GM21528 (cell line): ENCODE measurements around the gene SLC43A3.
"Not testable (repeated sequence)": the region's sequence is repeated elsewhere in the genome, so short reads cannot be mapped to it uniquely, and the experiment has no call there.

Source experiments
- ATAC-seq: cut with Tn5 transposase; IDR thresholded peaks from one replicate; pipeline ENCODE4 v1.9.1; 2021; ENCODE audit warnings: mild to moderate bottlenecking, moderate library complexity; ENCODE audit not compliant: unreplicated experiment, low FRiP score

The SLC43A3 gene

GRCh38 chr11:57407941-57408475, 18.9 kb downstream of the SLC43A3 start:
- ATAC-seq = no peak

GRCh38 chr11:57407010-57407920, 19.7 kb downstream of the SLC43A3 start:
- ATAC-seq = no peak

GRCh38 chr11:57406337-57406904, 20.5 kb downstream of the SLC43A3 start:
- ATAC-seq = peak; percentile 85

GRCh38 chr11:57405271-57405860, 21.6 kb downstream of the SLC43A3 start:
- ATAC-seq = no peak

GRCh38 chr11:57403802-57404147, 23.1 kb downstream of the SLC43A3 start:
- ATAC-seq = no peak

- not testable (repeated sequence) for ATAC-seq
Measured at GRCh38 chr11:57403003-57403801, 23.7 kb downstream of the SLC43A3 start.

- no peak for ATAC-seq
Measured at GRCh38 chr11:57402188-57403002, 24.5 kb downstream of the SLC43A3 start.

- ATAC-seq = no peak
Measured at GRCh38 chr11:57399972-57400578, 26.8 kb downstream of the SLC43A3 start.

- ATAC-seq = no peak
Measured at GRCh38 chr11:57399221-57399620, 27.7 kb downstream of the SLC43A3 start.

- ATAC-seq = no peak
Measured at GRCh38 chr11:57397394-57397990, 29.4 kb downstream of the SLC43A3 start.

GRCh38 chr11:57396744-57397143, 30.2 kb downstream of the SLC43A3 start:
- no peak for ATAC-seq

GRCh38 chr11:57395905-57396623, 30.9 kb downstream of the SLC43A3 start:
- no peak for ATAC-seq

GRCh38 chr11:57394203-57394965, 32.5 kb downstream of the SLC43A3 start:
- ATAC-seq = no peak

- ATAC-seq = no peak
Measured at GRCh38 chr11:57392763-57393105, 34.2 kb downstream of the SLC43A3 start.

- no peak for ATAC-seq
Measured at GRCh38 chr11:57392066-57392762, 34.7 kb downstream of the SLC43A3 start.

- ATAC-seq = no peak
Measured at GRCh38 chr11:57391539-57391938, 35.4 kb downstream of the SLC43A3 start.

GRCh38 chr11:57391111-57391510, 35.8 kb downstream of the SLC43A3 start:
- ATAC-seq = no peak
